ENCODE measurements around the gene EDEM2.
"Not testable (repeated sequence)": the region's sequence is repeated elsewhere in the genome, so short reads cannot be mapped to it uniquely, and the experiment has no call there.

Gene EDEM2, protein sequence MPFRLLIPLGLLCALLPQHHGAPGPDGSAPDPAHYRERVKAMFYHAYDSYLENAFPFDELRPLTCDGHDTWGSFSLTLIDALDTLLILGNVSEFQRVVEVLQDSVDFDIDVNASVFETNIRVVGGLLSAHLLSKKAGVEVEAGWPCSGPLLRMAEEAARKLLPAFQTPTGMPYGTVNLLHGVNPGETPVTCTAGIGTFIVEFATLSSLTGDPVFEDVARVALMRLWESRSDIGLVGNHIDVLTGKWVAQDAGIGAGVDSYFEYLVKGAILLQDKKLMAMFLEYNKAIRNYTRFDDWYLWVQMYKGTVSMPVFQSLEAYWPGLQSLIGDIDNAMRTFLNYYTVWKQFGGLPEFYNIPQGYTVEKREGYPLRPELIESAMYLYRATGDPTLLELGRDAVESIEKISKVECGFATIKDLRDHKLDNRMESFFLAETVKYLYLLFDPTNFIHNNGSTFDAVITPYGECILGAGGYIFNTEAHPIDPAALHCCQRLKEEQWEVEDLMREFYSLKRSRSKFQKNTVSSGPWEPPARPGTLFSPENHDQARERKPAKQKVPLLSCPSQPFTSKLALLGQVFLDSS

DNA sequence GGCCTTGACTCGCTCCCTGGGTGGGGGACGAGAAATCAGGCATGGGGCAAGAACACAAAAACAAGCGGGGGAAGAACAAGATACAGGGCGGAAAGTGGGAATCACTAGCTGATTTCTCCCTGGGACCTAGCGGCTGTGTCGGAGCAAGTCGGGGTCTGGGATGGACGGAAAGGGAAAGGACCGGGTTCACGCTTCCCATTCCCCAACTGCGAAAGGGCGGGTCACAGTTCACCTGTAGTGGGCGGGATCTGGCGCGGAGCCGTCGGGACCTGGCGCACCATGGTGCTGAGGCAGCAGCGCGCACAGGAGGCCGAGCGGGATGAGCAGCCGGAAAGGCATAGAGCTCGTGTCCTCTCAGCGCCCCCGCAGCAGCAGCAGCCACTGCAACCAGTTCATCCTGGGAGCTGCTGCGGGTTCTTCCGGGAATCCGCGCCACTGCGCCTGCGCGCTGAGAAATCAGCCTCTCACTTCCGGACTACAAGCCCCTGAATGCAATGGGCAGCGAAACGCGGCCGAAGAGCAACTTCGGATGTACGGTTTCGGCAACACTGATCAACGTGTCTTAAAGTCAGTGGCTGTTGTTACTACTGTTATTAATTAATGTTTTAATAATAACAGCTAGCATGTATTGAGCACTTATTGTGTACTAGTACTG is at the start of gene EDEM2:
Gene EDEM2 (minus strand): TSS at position 417 of the 655 bp plus-strand sequence. CDS start 78 bp downstream, at position 339.
- H3K27ac ChIP-seq: peak within 1 kb of the TSS; percentile 74 to 89 (median 79)

DNA sequence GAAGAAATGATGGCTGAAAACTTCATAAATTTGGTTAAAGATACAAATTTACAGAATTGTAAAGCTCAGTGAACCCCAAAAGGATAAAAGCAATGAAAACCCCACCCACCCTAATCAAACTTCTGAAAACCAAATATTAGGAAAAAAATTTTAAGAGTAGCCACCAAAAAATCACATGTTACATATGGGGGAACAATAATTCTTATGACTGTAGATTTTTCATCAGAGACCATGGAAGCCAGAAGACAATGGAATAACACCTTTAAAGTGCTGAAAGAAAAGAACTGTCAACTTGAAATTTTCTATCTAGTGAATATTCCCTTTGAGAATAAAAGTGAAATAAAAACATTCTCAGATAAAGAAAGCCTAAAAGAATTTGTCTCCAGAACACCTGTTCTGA is 49.2 kb upstream of the EDEM2 start:
- Histone ChIP-seq H3K9me3 (replicated peaks in 1 of 11) (peaks cover 39 to 48% (median 45%) of the 10 kb centered on the region in 11 experiments), H3K27me3 (no peaks in the 10 kb centered on the region), H3K36me3 (peaks cover 0 to 11% (median 6%) of the 10 kb centered on the region in 11 experiments; a peak in 4 of 22 replicates), H3K4me2 (no peak overlapping the region), H4K20me1 (no peaks in the 10 kb centered on the region), H3K4me1 (peaks cover 0 to 13% (median 0%) of the 10 kb centered on the region in 10 experiments; a peak in 1 of 20 replicates), H3K9ac (no peak overlapping the region), H3K4me3 (no peak overlapping the region), H3K27ac (no peak overlapping the region)
- no peak for TF ChIP-seq Cebpa-rat (IDR thresholded peaks at IDR 0.05)

More for the DNA sequence above, at the start of gene EDEM2:
- peak within 1 kb of the TSS; percentile 85 to 98 (median 96) for H3K4me2 ChIP-seq
- H3K4me3 ChIP-seq: peak within 1 kb of the TSS; percentile 77 to 93 (median 85)
- TF ChIP-seq Cebpa-rat (IDR thresholded peaks at IDR 0.05): no peak
- H4K20me1 ChIP-seq: peaks cover 0 to 5% (median 0%) of the 10 kb centered on the region in 11 experiments; a peak in 2 of 22 replicates
- no peaks in the 10 kb centered on the region for H3K9me3 ChIP-seq (replicated peaks in 1 of 11)
- H3K27me3 ChIP-seq: no peaks in the 10 kb centered on the region
- peaks cover 5 to 21% (median 19%) of the 10 kb centered on the region in 11 experiments for H3K36me3 ChIP-seq
- peaks cover 35 to 62% (median 39%) of the 10 kb centered on the region in 10 experiments for H3K4me1 ChIP-seq
- H3K9ac ChIP-seq: peak within 1 kb of the TSS; percentile 75 to 91 (median 84)

DNA sequence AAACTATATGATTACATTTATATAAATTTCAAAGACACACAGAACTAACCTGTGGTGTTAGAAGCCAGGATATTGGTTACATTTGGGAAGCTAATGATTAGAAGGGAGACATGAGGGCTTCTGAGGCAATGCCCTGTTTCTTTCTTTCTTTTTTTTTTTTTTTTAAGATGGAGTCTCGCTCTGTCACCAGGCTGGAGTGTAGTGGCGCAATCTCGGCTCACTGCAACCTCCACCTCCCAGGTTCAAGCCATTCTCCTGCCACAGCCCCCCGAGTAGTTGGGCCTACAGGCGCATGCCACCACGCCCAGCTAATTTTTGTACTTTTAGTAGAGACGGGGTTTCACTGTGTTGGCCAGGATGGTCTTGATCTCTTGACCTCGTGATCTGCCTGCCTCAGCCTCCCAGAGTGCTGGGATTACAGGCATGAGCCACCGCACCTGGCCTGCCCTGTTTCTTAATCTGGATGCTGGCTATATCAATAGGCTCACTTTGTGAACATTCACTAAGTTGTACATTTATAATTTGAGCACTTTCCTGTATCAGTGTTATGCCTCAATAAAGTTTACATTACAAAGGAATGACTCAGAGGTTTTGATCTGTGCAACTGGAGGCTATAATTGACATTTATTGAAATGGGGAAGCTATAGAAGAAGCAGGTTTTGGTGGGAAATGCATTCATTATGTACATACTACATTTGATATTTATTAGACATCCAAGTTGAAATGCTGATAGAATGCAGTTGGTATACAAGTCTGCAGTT is 46.1 kb upstream of the EDEM2 start:
- H3K4me1 ChIP-seq, H3K27ac ChIP-seq, H3K9ac ChIP-seq, H3K4me2 ChIP-seq, H3K27me3 ChIP-seq, H3K36me3 ChIP-seq, H4K20me1 ChIP-seq, H3K4me3 ChIP-seq: not testable (repeated sequence)
- H3K9me3 ChIP-seq (replicated peaks in 1 of 11): peaks cover 22 to 30% (median 28%) of the 10 kb centered on the region in 11 experiments

DNA sequence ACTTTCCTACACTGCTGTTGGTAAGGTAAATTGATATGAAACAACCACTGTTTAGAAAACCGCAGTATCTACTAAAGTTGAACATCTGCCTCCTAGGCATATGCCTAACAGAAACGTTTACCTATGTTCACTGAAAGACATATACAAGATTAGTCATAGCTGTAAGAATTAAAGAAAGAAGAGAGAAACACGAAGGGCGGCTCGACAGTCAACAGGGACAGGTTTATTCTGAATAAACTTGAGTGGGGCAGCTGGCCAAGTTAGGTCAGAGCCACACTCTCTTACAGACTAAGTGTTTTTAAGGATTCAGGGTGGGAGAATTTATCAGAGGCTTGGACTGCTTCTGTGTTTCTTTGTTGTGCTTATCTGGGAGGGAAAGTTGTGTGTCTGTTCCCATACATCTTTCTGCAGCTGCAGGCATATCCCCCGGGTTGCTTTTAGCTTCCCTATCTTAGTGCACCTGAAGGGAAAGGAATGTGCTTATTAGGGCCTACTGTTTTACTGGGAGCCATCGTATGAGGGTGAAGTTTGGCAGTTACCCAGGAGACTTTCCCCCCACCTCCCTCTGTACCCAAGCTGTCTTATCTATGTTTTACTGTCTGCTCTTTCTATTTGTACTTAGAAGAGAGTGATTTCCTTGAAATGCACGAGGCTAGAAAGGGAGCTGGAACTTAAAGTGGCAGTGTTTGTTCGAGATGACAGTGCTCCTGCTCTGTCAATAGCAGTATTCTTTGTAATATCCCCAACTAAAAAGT is 45.2 kb upstream of the EDEM2 start:
- Histone ChIP-seq H3K4me1 (no peaks in the 10 kb centered on the region), H3K36me3 (no peaks in the 10 kb centered on the region), H4K20me1 (no peaks in the 10 kb centered on the region), H3K4me2 (no peak overlapping the region), H3K27ac (no peak overlapping the region), H3K4me3 (no peak overlapping the region), H3K9me3 (replicated peaks in 1 of 11) (peaks cover 16 to 22% (median 19%) of the 10 kb centered on the region in 11 experiments), H3K27me3 (no peaks in the 10 kb centered on the region), H3K9ac (no peak overlapping the region)
- no peak for TF ChIP-seq Cebpa-rat (IDR thresholded peaks at IDR 0.05)

DNA sequence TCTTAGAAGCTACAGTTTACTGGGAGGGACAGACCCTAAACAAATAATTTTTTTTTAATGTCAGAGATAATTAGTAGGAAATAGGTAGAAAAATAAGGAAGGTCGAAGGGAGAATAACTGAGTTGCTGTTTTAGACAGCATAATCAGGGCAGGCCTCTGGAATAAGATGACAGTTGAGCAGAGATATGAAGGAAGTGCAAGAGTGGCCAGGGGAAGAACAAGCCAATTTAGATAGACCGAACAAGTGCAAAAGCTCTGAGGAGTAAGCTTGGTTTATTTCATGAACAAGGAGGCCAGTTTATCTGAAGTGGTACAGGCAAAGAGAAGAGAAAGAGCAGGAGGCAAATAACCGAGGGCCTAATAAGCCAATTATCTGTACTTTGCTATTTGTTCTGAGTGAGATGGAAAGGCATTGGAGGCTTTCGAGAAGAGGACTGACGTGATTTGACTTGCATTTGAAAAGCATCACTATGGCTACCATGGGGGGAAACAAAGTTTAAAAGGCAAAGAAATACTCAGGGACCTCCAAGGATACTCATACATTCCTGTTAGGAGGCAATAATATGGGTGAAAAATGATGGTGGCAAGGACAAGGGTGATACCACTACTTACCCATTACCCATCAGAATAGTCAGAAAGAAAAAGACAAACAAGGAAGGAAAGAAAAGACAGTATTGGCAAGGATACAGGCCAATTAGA is 44.4 kb upstream of the EDEM2 start:
- Histone ChIP-seq H3K9ac (no peak overlapping the region), H3K27me3 (no peaks in the 10 kb centered on the region), H3K4me3 (no peak overlapping the region), H3K9me3 (replicated peaks in 1 of 11) (peaks cover 9 to 15% (median 12%) of the 10 kb centered on the region in 11 experiments), H3K4me1 (no peaks in the 10 kb centered on the region), H3K4me2 (no peak overlapping the region), H3K36me3 (no peaks in the 10 kb centered on the region), H4K20me1 (no peaks in the 10 kb centered on the region), H3K27ac (no peak overlapping the region)
- no peak for TF ChIP-seq Cebpa-rat (IDR thresholded peaks at IDR 0.05)

DNA sequence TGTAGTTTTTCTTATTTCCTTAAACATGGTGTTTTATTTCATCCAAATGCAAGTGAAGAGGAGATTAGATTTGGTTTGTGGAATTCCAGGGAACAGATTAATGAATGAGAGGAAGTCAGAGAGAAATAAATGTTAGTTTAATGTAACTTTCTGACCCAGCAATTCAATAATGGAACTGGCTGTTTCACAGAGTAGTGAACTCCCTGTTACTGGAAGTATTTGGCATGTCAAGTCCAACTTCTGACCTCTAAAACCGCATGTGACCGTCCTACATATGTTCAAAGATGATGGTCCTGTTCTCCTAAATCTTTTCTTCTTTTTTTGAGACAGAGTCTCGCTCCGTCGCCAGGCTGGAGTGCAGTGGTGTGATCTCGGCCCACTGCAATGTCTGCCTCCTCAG is 43.4 kb upstream of the EDEM2 start:
- no peaks in the 10 kb centered on the region for H3K27me3 ChIP-seq
- H3K36me3 ChIP-seq: no peaks in the 10 kb centered on the region
- H3K9ac ChIP-seq: no peak overlapping the region
- no peak for TF ChIP-seq Cebpa-rat (IDR thresholded peaks at IDR 0.05)
- no peaks in the 10 kb centered on the region for H3K4me1 ChIP-seq
- H3K4me3 ChIP-seq: no peak overlapping the region
- no peak overlapping the region for H3K4me2 ChIP-seq
- peaks cover 0 to 5% (median 2%) of the 10 kb centered on the region in 11 experiments; a peak in 12 of 22 replicates for H3K9me3 ChIP-seq (replicated peaks in 1 of 11)
- no peak overlapping the region for H3K27ac ChIP-seq
- no peaks in the 10 kb centered on the region for H4K20me1 ChIP-seq

DNA sequence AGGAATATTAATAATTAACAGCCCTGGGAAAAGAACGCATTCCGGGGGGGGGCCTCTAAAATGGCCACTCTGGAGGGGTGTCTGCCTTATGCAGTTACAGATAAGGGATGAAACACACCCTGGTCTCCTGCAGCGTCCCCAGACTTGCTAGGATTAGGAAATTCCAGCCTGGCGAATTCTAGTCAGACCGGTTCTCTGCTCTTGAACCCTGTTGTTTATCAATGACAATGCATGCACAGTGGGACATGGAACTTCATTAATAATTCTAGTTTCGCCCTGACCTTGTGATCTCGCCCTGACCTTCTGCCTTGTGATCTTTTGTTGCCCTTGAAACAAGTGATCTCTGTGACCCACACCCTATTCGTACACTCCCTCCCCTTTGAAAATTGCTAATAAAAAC is 42.1 kb upstream of the EDEM2 start:
- not testable (repeated sequence) for H3K27me3 ChIP-seq; H3K9me3 ChIP-seq (replicated peaks in 1 of 11); H3K4me1 ChIP-seq; H3K9ac ChIP-seq; H3K4me2 ChIP-seq; H3K27ac ChIP-seq; H4K20me1 ChIP-seq; H3K36me3 ChIP-seq; H3K4me3 ChIP-seq

DNA sequence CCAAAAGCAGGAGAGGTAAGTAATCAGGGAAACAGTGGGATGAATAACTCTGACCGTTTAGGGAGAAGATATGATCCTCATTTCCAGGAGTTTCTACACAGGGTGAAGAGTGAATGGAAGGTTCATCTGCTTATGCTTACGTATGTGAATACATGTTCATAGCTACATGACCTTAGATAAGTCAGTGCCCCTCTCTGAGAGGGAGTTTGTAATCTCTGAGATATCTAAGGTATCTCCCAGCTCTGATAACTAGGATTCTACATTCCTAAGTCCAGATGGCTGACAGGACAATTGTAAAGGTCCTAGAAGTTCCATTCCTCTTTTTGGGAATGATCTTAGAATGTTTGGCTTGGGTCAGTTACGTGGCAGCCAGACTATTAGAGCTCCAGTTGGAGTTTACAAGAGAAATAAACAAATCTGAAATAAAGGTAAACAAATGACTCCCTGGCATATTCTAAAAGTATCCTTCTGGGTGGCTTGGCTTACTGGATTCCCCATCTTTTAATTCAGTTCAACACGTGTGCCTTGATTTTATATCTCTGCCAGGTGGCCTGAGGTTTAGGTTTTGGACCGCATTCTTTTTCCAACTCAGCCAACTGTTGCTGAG is 40.6 kb upstream of the EDEM2 start:
- no peak overlapping the region for H3K4me3 ChIP-seq
- no peak overlapping the region for H3K4me2 ChIP-seq
- no peaks in the 10 kb centered on the region for H3K4me1 ChIP-seq
- no peak for TF ChIP-seq Cebpa-rat (IDR thresholded peaks at IDR 0.05)
- H4K20me1 ChIP-seq: no peaks in the 10 kb centered on the region
- H3K36me3 ChIP-seq: peaks cover 0 to 4% (median 0%) of the 10 kb centered on the region in 11 experiments; a peak in 1 of 22 replicates
- H3K27ac ChIP-seq: no peak overlapping the region
- H3K9ac ChIP-seq: no peak overlapping the region
- no peaks in the 10 kb centered on the region for H3K9me3 ChIP-seq (replicated peaks in 1 of 11)
- no peaks in the 10 kb centered on the region for H3K27me3 ChIP-seq

DNA sequence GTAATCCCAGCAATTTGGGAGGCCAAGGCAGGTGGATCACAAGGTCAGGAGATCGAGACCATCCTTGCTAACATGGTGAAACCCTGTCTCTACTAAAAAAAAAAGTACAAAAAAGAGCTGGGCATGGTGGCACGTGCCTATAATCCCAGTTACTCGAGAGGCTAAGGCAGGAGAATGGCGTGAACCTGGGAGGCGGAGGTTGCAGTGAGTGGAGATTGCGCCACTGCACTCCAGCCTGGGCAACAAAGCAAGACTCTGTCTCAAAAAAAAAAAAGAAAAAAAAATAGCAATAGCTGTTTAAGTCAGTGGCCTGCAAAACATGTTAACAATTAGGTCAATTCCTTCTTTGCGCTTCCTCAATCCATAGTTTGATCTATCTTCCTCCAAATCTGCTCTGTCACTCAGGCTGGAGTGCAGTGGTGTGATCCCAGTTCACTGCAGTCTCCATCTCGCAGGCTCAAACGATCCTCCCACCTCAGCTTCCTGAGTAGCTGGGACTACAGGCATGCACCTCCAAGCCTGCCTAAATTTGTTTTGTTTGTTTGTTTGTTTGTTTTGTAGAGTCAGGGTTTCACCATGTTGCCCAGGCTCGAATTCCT is 39.7 kb upstream of the EDEM2 start:
- H3K4me1 ChIP-seq; H3K4me3 ChIP-seq; H3K27me3 ChIP-seq; H3K27ac ChIP-seq; H3K9me3 ChIP-seq (replicated peaks in 1 of 11); H3K9ac ChIP-seq; H3K4me2 ChIP-seq; H3K36me3 ChIP-seq; H4K20me1 ChIP-seq: not testable (repeated sequence)

Data from BLaER1 treated with 17β-estradiol and CSF1 and Interleukin-3, amounts not matched to agents 10 nM and 100 nM (cell line).